Neural cell (in vitro differentiated cells): ENCODE data around the gene ATE1.

Experiments used
- CTCF ChIP-seq: fragments of 450-650 bp; IDR thresholded peaks from 2 replicates; pipeline ENCODE4 v1.5.1; 2014; ENCODE audit warnings: antibody characterized with exemption, mild to moderate bottlenecking, moderate library complexity; ENCODE audit not compliant: poor library complexity, severe bottlenecking
- RAD21 ChIP-seq: fragments of 450-650 bp; conservative IDR thresholded peaks from 2 replicates; pipeline ENCODE4 v1.6.1; 2014; ENCODE audit warnings: antibody characterized with exemption, mild to moderate bottlenecking, moderate library complexity
- SMC3 ChIP-seq: fragments of 450-650 bp; conservative IDR thresholded peaks from 2 replicates; pipeline ENCODE4 v1.6.1; 2014; ENCODE audit warnings: antibody characterized with exemption, mild to moderate bottlenecking, moderate library complexity; ENCODE audit not compliant: poor library complexity
- TF ChIP-seq, protein P1 (sequence below): IDR thresholded peaks from 2 replicates; pipeline ENCODE4 v1.6.1; 2012; ENCODE audit warnings: borderline replicate concordance

- no peak for TF ChIP-seq CTCF
- TF ChIP-seq, protein P1, sequence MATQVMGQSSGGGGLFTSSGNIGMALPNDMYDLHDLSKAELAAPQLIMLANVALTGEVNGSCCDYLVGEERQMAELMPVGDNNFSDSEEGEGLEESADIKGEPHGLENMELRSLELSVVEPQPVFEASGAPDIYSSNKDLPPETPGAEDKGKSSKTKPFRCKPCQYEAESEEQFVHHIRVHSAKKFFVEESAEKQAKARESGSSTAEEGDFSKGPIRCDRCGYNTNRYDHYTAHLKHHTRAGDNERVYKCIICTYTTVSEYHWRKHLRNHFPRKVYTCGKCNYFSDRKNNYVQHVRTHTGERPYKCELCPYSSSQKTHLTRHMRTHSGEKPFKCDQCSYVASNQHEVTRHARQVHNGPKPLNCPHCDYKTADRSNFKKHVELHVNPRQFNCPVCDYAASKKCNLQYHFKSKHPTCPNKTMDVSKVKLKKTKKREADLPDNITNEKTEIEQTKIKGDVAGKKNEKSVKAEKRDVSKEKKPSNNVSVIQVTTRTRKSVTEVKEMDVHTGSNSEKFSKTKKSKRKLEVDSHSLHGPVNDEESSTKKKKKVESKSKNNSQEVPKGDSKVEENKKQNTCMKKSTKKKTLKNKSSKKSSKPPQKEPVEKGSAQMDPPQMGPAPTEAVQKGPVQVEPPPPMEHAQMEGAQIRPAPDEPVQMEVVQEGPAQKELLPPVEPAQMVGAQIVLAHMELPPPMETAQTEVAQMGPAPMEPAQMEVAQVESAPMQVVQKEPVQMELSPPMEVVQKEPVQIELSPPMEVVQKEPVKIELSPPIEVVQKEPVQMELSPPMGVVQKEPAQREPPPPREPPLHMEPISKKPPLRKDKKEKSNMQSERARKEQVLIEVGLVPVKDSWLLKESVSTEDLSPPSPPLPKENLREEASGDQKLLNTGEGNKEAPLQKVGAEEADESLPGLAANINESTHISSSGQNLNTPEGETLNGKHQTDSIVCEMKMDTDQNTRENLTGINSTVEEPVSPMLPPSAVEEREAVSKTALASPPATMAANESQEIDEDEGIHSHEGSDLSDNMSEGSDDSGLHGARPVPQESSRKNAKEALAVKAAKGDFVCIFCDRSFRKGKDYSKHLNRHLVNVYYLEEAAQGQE, result no peak
- TF ChIP-seq SMC3, result no peak
- no peak for TF ChIP-seq RAD21
Observed at GRCh38 chr10:121949049-121949448, 21.2 kb upstream of the ATE1 start.
